Esophagus squamous epithelium (tissue), 4 donors: ENCODE data around the gene SLC35F4.

Experiments used
- POLR2A ChIP-seq, 4 donors: fragments of 450-650 bp; IDR thresholded peaks; one replicate each; pipeline ENCODE4 v1.6.1; 2017; ENCODE audit warnings: antibody characterized with exemption in 4 of 4, mild to moderate bottlenecking in 4 of 4, moderate library complexity in 3 of 4
- TF ChIP-seq, protein P1 (sequence below), 6 experiments: fragments of 450-650 bp in 4 of 6; fragments of 200-600 bp in 2 of 6; sonication (generic) in 2 of 6; IDR thresholded peaks; one replicate each; pipeline ENCODE4 v1.5.1; 2016 to 2019; ENCODE audit warnings: antibody characterized with exemption in 6 of 6, mild to moderate bottlenecking in 4 of 6, moderate library complexity in 4 of 6

GRCh38 chr14:57617510-57617909, 248.4 kb downstream of the SLC35F4 start:
- TF ChIP-seq, protein P1, sequence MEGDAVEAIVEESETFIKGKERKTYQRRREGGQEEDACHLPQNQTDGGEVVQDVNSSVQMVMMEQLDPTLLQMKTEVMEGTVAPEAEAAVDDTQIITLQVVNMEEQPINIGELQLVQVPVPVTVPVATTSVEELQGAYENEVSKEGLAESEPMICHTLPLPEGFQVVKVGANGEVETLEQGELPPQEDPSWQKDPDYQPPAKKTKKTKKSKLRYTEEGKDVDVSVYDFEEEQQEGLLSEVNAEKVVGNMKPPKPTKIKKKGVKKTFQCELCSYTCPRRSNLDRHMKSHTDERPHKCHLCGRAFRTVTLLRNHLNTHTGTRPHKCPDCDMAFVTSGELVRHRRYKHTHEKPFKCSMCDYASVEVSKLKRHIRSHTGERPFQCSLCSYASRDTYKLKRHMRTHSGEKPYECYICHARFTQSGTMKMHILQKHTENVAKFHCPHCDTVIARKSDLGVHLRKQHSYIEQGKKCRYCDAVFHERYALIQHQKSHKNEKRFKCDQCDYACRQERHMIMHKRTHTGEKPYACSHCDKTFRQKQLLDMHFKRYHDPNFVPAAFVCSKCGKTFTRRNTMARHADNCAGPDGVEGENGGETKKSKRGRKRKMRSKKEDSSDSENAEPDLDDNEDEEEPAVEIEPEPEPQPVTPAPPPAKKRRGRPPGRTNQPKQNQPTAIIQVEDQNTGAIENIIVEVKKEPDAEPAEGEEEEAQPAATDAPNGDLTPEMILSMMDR (IDR thresholded peaks at IDR 0.05), result no peak
- TF ChIP-seq POLR2A (IDR thresholded peaks at IDR 0.05), result no peak
